Mesenchymal stem cell (in vitro differentiated cells and primary cell): Measurements from ENCODE around the gene CD34.

Experiments used
- DNase-seq: peaks from one replicate; pipeline ENCODE4 v3.0.0-alpha.2; 2013
- H2AFZ ChIP-seq: one replicate; pipeline ENCODE4 v1.6.1; 2013; ENCODE audit warnings: low read depth, mild to moderate bottlenecking, control low read depth, inconsistent platforms, low read length, moderate library complexity
- H2AK5ac ChIP-seq: 2 replicates; pipeline ENCODE4 v1.6.1; 2013; ENCODE audit warnings: low read length, moderate library complexity, mild to moderate bottlenecking, inconsistent platforms; ENCODE audit not compliant: severe bottlenecking
- H2BK120ac ChIP-seq: one replicate; pipeline ENCODE4 v1.6.1; 2013; ENCODE audit warnings: low read depth, mild to moderate bottlenecking, inconsistent platforms, low read length, moderate library complexity
- H2BK12ac ChIP-seq, 2 experiments: one replicate each; pipeline ENCODE4 v1.6.1; 2013; ENCODE audit warnings: inconsistent platforms in 2 of 2, low read length in 2 of 2, mild to moderate bottlenecking in 2 of 2, moderate library complexity in 2 of 2, control low read depth in 1 of 2
- H2BK15ac ChIP-seq: one replicate; pipeline ENCODE4 v1.6.1; 2013; ENCODE audit warnings: mild to moderate bottlenecking, low read depth, inconsistent platforms; ENCODE audit not compliant: poor library complexity, severe bottlenecking
- H2BK5ac ChIP-seq: 2 replicates; pipeline ENCODE4 v1.6.1; 2013; ENCODE audit warnings: low read depth, mild to moderate bottlenecking, low read length, control low read depth, inconsistent platforms; ENCODE audit not compliant: poor library complexity, severe bottlenecking
- H3K14ac ChIP-seq, 2 experiments: one replicate each; pipeline ENCODE4 v1.6.1; 2013; ENCODE audit warnings: inconsistent platforms in 2 of 2, low read length in 2 of 2, control low read depth in 1 of 2, mild to moderate bottlenecking in 1 of 2, moderate library complexity in 1 of 2
- H3K18ac ChIP-seq, 2 experiments: one replicate each; pipeline ENCODE4 v1.6.1; 2013; ENCODE audit warnings: inconsistent platforms in 2 of 2, low read length in 2 of 2, control low read depth in 1 of 2, low read depth in 1 of 2, mild to moderate bottlenecking in 1 of 2
- H3K23ac ChIP-seq, 2 experiments: one replicate each; pipeline ENCODE4 v1.6.1; 2013; ENCODE audit warnings: inconsistent platforms in 2 of 2, low read length in 2 of 2, mild to moderate bottlenecking in 2 of 2, moderate library complexity in 2 of 2, control low read depth in 1 of 2
- H3K27ac ChIP-seq: 2 replicates; pipeline ENCODE4 v1.5.1; 2013; ENCODE audit warnings: mild to moderate bottlenecking, moderate library complexity, low read length, control low read depth, inconsistent platforms; ENCODE audit not compliant: poor library complexity, severe bottlenecking
- H3K27me3 ChIP-seq, 2 experiments: 2 replicates each; pipeline versions ENCODE4 v1.6.1 to v1.7.0; 2013; ENCODE audit warnings: low read length in 2 of 2, mild to moderate bottlenecking in 2 of 2, moderate library complexity in 2 of 2, control low read depth in 1 of 2, inconsistent platforms in 1 of 2; ENCODE audit not compliant: control insufficient read depth in 1 of 2, insufficient read depth in 1 of 2
- H3K36me3 ChIP-seq, 2 experiments: 2 replicates each; pipeline versions ENCODE4 v1.6.1 to v1.7.0; 2013; ENCODE audit warnings: low read length in 2 of 2, control low read depth in 1 of 2, inconsistent platforms in 1 of 2, low read depth in 1 of 2, mild to moderate bottlenecking in 1 of 2; ENCODE audit not compliant: insufficient read depth in 2 of 2, control insufficient read depth in 1 of 2
- H3K4ac ChIP-seq, 2 experiments: one replicate each; pipeline ENCODE4 v1.6.1; 2013; ENCODE audit warnings: inconsistent platforms in 2 of 2, low read length in 2 of 2, mild to moderate bottlenecking in 2 of 2, moderate library complexity in 2 of 2, control low read depth in 1 of 2, low read depth in 1 of 2
- H3K4me1 ChIP-seq: 2 replicates; pipeline ENCODE4 v1.6.1; 2013; ENCODE audit warnings: low read depth, low read length, control low read depth; ENCODE audit not compliant: control insufficient read depth, insufficient read depth
- H3K4me2 ChIP-seq: 2 replicates; pipeline ENCODE4 v1.6.1; 2013; ENCODE audit warnings: low read length, mild to moderate bottlenecking, inconsistent platforms; ENCODE audit not compliant: poor library complexity, severe bottlenecking
- H3K4me3 ChIP-seq, 2 experiments: 2 replicates each; pipeline versions ENCODE4 v1.5.1 to v1.7.0; 2013; ENCODE audit warnings: low read length in 2 of 2, mild to moderate bottlenecking in 2 of 2, control low read depth in 1 of 2, low read depth in 1 of 2; ENCODE audit not compliant: insufficient read depth in 1 of 2
- H3K79me1 ChIP-seq: replicated peaks from 2 replicates; pipeline ENCODE4 v1.6.1; 2013; ENCODE audit warnings: mild to moderate bottlenecking, control low read depth, low read length, inconsistent platforms; ENCODE audit not compliant: poor library complexity, severe bottlenecking
- H3K9ac ChIP-seq: 2 replicates; pipeline ENCODE4 v1.7.0; 2013; ENCODE audit warnings: mild to moderate bottlenecking, low read length, moderate library complexity
- H3K9me3 ChIP-seq: 2 replicates; pipeline ENCODE4 v1.7.0; 2013; ENCODE audit warnings: mild to moderate bottlenecking, low read length; ENCODE audit not compliant: control insufficient read depth
- H4K8ac ChIP-seq: one replicate; pipeline ENCODE4 v1.6.1; 2013; ENCODE audit warnings: inconsistent platforms, mild to moderate bottlenecking, low read length, moderate library complexity
- H4K91ac ChIP-seq: one replicate; pipeline ENCODE4 v1.6.1; 2013; ENCODE audit warnings: mild to moderate bottlenecking, low read length, inconsistent platforms
- WGBS: methylation state at CpG from one replicate; pipeline ENCODE4 v1.1.7; 2013; ENCODE audit warnings: mixed read lengths; 5-methylcytosine and 5-hydroxymethylcytosine counted together

Gene CD34

GRCh38 chr1:207902566-207902965, 8.4 kb downstream of the CD34 start:
- no peak overlapping the region for H2AK5ac ChIP-seq
- no peak overlapping the region for H2BK12ac ChIP-seq
- 81% methylated on average over 5 of the region's 5 CpGs for WGBS
- no peak overlapping the region for H3K23ac ChIP-seq
- no peak overlapping the region for H3K14ac ChIP-seq
- no peaks in the 10 kb centered on the region for H3K79me1 ChIP-seq
- no peak overlapping the region for H3K4me3 ChIP-seq
- no peak overlapping the region for H3K4ac ChIP-seq
- H4K91ac ChIP-seq, result no peak overlapping the region
- H2BK5ac ChIP-seq, result no peak overlapping the region
- no peak overlapping the region for H3K18ac ChIP-seq
- no peak for DNase-seq
- H3K4me1 ChIP-seq, result peaks cover 1% of the 10 kb centered on the region
- no peak overlapping the region for H3K4me2 ChIP-seq
- no peak overlapping the region for H2BK120ac ChIP-seq
- H3K9ac ChIP-seq, result no peak overlapping the region
- no peaks in the 10 kb centered on the region for H3K27me3 ChIP-seq
- H4K8ac ChIP-seq, result no peak overlapping the region
- H3K36me3 ChIP-seq, result no peaks in the 10 kb centered on the region
- H2AFZ ChIP-seq, result no peak overlapping the region
- H3K9me3 ChIP-seq, result no peaks in the 10 kb centered on the region
- H2BK15ac ChIP-seq, result no peak overlapping the region
- H3K27ac ChIP-seq, result no peak overlapping the region

- WGBS, result 98% methylated on average over 2 of the region's 2 CpGs
These were observed 9.8 kb downstream of the CD34 start for GRCh38 chr1:207901041-207901653.

DNA sequence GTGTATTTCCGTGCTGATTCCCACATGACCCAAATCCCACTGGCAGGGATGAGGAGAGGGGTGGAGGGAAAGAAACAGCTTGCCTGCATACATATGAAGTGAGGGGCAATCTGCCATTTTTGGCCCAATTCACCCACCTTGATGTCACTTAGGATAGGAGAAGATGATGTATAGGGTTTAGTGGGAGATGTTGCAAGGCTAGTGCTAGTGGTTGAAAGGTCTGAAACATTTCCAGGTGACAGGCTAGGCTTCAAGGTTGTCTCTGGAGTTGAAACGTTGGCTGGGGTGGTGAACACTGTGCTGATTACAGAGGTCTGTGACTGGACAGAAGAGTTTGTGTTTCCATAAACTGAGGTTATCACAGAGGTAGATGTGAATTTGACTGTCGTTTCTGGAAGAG, 12.1 kb downstream of the CD34 start:
- Histone ChIP-seq H3K27me3 (no peaks in the 10 kb centered on the region), H2BK5ac (no peak overlapping the region), H3K9ac (no peak overlapping the region), H2BK12ac (no peak overlapping the region), H2AK5ac (no peak overlapping the region), H4K8ac (no peak overlapping the region), H2BK120ac (no peak overlapping the region), H3K27ac (no peak overlapping the region), H3K4me3 (no peak overlapping the region), H3K4me2 (no peak overlapping the region), H3K23ac (no peak overlapping the region), H3K79me1 (no peaks in the 10 kb centered on the region), H2AFZ (no peak overlapping the region), H4K91ac (no peak overlapping the region), H3K9me3 (no peaks in the 10 kb centered on the region), H3K18ac (no peak overlapping the region), H3K4me1 (peaks cover 1% of the 10 kb centered on the region), H3K36me3 (no peaks in the 10 kb centered on the region), H2BK15ac (no peak overlapping the region), H3K4ac (no peak overlapping the region), H3K14ac (no peak overlapping the region)
- no peak for DNase-seq
- WGBS, result 67% methylated on average over 3 of the region's 3 CpGs

More at GRCh38 chr1:207901041-207901653, 9.8 kb downstream of the CD34 start:
- Histone ChIP-seq H3K23ac (no peak overlapping the region), H3K9me3 (no peaks in the 10 kb centered on the region), H2BK5ac (no peak overlapping the region), H3K9ac (no peak overlapping the region), H3K18ac (no peak overlapping the region), H3K4me2 (no peak overlapping the region), H2BK15ac (no peak overlapping the region), H2BK12ac (no peak overlapping the region), H3K14ac (peak overlapping the region in 1 of 2 experiments; percentile 6), H3K4me1 (peaks cover 1% of the 10 kb centered on the region), H3K27ac (no peak overlapping the region), H2BK120ac (no peak overlapping the region), H3K4me3 (no peak overlapping the region), H4K91ac (no peak overlapping the region), H3K27me3 (no peaks in the 10 kb centered on the region), H2AK5ac (no peak overlapping the region), H3K36me3 (no peaks in the 10 kb centered on the region), H4K8ac (no peak overlapping the region), H3K4ac (no peak overlapping the region), H3K79me1 (no peaks in the 10 kb centered on the region), H2AFZ (no peak overlapping the region)
- no peak for DNase-seq

DNA sequence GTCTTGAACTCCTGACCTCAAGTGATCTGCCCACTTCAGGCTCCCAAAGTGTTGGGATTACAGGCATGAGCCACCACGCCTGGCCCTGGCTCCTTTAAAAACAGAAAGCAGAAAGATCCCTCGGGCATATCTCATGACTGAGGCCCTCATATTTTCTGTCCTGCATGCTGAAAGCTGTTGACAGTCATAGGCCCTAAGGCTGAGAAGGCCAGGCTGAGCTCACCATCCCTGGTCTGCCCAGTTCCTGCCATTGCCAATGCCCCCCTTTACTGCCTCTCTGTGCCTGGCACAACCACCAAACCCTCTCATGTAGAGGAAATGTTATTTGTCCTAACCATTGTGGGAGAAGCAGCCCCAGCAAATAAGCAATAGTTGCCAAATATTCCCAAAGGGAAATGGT, 12.7 kb downstream of the CD34 start:
- Histone ChIP-seq H3K4me3 (no peak overlapping the region), H4K91ac (no peak overlapping the region), H3K27me3 (no peaks in the 10 kb centered on the region), H2BK15ac (no peak overlapping the region), H3K27ac (no peak overlapping the region), H2BK12ac (no peak overlapping the region), H3K4me2 (no peak overlapping the region), H3K23ac (no peak overlapping the region), H3K14ac (no peak overlapping the region), H3K79me1 (no peaks in the 10 kb centered on the region), H3K9ac (no peak overlapping the region), H2AK5ac (no peak overlapping the region), H3K18ac (no peak overlapping the region), H3K9me3 (no peaks in the 10 kb centered on the region), H2AFZ (no peak overlapping the region), H3K4ac (no peak overlapping the region), H2BK5ac (no peak overlapping the region), H4K8ac (no peak overlapping the region), H3K4me1 (peaks cover 1% of the 10 kb centered on the region), H3K36me3 (no peaks in the 10 kb centered on the region), H2BK120ac (no peak overlapping the region)
- no peak for DNase-seq
- WGBS, result 70% methylated on average over 2 of the region's 2 CpGs
